ENCODE data around the gene KSR1.

KSR1 gene

DNA sequence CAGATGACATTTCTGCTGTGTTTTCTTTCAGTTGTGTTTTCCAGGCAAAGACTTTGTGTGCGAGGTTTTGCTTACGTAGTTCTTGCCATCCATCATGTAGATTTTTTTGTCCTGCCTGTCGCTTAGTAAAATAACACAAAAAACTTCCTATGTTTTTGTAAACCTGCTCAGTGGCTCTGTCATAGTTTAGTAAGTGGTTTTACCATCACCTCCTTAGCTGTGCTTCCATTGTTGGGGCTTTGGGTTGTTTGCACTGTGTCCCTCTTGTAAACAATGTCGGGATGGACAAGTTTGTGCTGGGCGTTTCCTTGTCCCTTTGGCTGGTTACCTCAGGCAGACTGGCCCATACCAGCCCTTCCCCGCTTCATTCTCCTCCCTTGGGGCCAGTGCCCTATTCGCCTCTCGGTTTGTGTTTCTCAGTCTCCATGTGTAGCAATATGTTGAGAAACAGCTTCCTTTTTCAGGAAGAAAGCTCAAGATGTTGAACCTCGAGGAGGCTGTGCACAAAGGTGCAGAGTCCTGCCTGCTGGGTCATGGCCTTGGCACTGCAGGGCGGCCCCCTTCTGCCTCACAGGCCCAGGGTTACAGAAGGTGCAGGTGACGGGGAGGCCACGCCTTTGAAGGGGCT is 74.6 kb downstream of the KSR1 start:
- H3K27me3 ChIP-seq (ENCODE audit: low read depth, low read length): peaks cover 63% of the 10 kb centered on the region
- H3K9ac ChIP-seq (ENCODE audit: low read length): no peak overlapping the region
- no peak overlapping the region for H3K27ac ChIP-seq (ENCODE audit: low read length)
- no peak overlapping the region for H2AFZ ChIP-seq (ENCODE audit: low read depth, low read length)
- H3K9me3 ChIP-seq (ENCODE audit: insufficient read depth, low read length): no peaks in the 10 kb centered on the region
- H3K36me3 ChIP-seq (replicated peaks; ENCODE audit: low read depth, low read length): no peaks in the 10 kb centered on the region
- H3K4me1 ChIP-seq (ENCODE audit: low read length): peaks cover 9% of the 10 kb centered on the region
- no peaks in the 10 kb centered on the region for H4K20me1 ChIP-seq (ENCODE audit: insufficient read depth, low read length)
- H3K4me2 ChIP-seq (ENCODE audit: low read length): no peak overlapping the region
- no peak overlapping the region for H3K4me3 ChIP-seq (ENCODE audit: low read length)
- no peak for TF ChIP-seq EZH2phosphoT487 (IDR thresholded peaks at IDR 0.05; ENCODE audit: low read depth)
- no peak for TF ChIP-seq CTCF (IDR thresholded peaks at IDR 0.05; ENCODE audit: low read depth, low read length)
- H3K79me2 ChIP-seq (ENCODE audit: low read length): no peaks in the 10 kb centered on the region

DNA sequence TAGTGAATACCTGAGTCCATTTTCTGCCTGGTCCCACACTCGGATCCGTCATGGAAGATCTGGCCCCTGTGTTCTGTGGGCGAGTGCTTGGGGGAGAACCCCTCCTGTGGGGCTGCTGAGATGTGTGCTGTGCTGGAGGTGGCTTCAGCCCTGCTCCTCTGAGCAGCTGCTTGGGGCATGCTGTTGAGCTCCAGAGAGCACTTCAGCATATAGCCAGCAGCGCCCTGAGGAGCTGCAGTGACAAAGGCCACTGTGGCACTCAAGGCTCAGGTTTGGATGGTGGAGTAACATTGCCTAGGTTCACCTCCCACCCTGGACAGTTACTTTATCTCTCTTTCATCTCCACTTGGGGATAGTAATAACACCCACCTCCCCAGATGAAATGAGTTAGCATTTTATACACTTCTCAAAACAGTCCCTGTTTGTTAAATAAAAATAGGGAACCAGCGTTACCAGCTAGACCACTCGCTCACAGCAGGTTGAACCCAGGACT is 75.3 kb downstream of the KSR1 start:
- Histone ChIP-seq H3K9ac (ENCODE audit: low read length) (no peak overlapping the region), H3K27ac (ENCODE audit: low read length) (no peak overlapping the region), H3K4me2 (ENCODE audit: low read length) (no peak overlapping the region), H3K4me3 (ENCODE audit: low read length) (no peak overlapping the region), H4K20me1 (ENCODE audit: insufficient read depth, low read length) (no peaks in the 10 kb centered on the region), H3K27me3 (ENCODE audit: low read depth, low read length) (peaks cover 64% of the 10 kb centered on the region), H3K79me2 (ENCODE audit: low read length) (no peaks in the 10 kb centered on the region), H3K4me1 (ENCODE audit: low read length) (peaks cover 5% of the 10 kb centered on the region), H2AFZ (ENCODE audit: low read depth, low read length) (no peak overlapping the region), H3K9me3 (ENCODE audit: insufficient read depth, low read length) (no peaks in the 10 kb centered on the region), H3K36me3 (replicated peaks; ENCODE audit: low read depth, low read length) (no peaks in the 10 kb centered on the region)
- TF ChIP-seq CTCF (IDR thresholded peaks at IDR 0.05; ENCODE audit: low read depth, low read length): no peak
- no peak for TF ChIP-seq EZH2phosphoT487 (IDR thresholded peaks at IDR 0.05; ENCODE audit: low read depth)

DNA sequence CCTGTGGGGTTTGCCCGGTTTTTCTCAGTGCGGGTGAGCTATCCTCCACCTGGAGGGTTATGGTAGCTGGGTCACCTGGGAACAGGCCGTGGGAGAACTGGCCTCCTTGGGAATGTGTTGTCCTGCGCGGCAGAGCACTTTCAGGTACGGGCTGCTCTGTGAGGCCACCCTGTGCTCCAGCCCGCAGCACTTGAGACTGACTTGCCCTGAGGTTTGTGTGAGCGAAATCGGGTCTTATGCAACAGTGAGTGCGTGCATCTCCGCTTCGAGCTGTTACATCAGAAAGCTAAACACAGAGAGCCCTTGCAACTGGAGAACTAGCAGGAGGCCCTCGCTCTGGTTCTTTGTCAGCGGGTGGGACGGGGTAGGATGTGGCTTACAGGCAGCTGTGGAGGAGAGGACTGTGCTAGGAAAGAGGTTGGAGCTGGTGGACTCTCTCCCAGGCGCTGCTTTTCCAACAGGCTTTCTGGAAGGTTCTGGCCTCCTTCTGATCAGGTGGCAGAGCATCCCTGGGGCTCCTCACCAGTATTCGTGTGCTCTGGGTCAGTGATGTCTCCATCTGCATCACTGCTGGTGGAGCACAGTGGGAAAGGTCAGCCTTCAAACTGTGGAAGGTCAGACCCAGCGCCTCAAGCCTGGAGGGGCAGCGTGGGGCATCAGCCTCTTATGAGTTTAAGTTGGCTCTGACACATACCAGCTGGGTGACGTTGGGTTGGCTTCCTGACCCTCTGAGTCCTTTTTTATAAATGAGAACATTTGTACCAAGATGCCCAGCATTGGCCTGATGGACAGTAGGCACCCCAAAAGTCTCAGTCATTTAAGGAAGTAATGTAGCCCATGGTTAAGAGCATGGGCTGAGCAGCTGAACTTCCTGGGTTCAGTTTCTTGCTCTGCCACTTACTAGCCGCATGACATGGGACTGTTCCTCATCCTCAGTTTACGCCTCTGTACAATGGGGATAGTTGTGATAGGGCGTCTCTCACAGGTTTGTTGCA is 76.3 kb downstream of the KSR1 start:
- Histone ChIP-seq H3K9me3 (ENCODE audit: insufficient read depth, low read length) (no peaks in the 10 kb centered on the region), H3K4me3 (ENCODE audit: low read length) (no peak overlapping the region), H3K9ac (ENCODE audit: low read length) (no peak overlapping the region), H3K4me2 (ENCODE audit: low read length) (no peak overlapping the region), H3K36me3 (replicated peaks; ENCODE audit: low read depth, low read length) (no peaks in the 10 kb centered on the region), H3K4me1 (ENCODE audit: low read length) (no peaks in the 10 kb centered on the region), H3K27me3 (ENCODE audit: low read depth, low read length) (peaks cover 64% of the 10 kb centered on the region), H4K20me1 (ENCODE audit: insufficient read depth, low read length) (no peaks in the 10 kb centered on the region), H3K79me2 (ENCODE audit: low read length) (no peaks in the 10 kb centered on the region), H2AFZ (ENCODE audit: low read depth, low read length) (no peak overlapping the region), H3K27ac (ENCODE audit: low read length) (no peak overlapping the region)
- TF ChIP-seq CTCF (IDR thresholded peaks at IDR 0.05; ENCODE audit: low read depth, low read length): no peak
- no peak for TF ChIP-seq EZH2phosphoT487 (IDR thresholded peaks at IDR 0.05; ENCODE audit: low read depth)

Data from OCI-LY3 (cell line).